ENCODE results near the gene MINK1. TPM values are rescaled to one million over a fixed set of nuclear protein-coding genes. Genes with fewer than 3 reads are reported as not detected.

MINK1 gene
- total RNA-seq, 2 experiments from 2014 or later = 40.6 to 62.5 TPM

GRCh38 chr17:4945944-4946280 is 112.8 kb downstream of the MINK1 start:
- TF ChIP-seq CTCF (conservative IDR thresholded peaks at IDR 0.05; ENCODE audit: low read length) (no peak), EZH2phosphoT487 (IDR thresholded peaks at IDR 0.05; ENCODE audit: borderline replicate concordance, low read depth, low read length) (no peak)
- Histone ChIP-seq H3K79me2 (ENCODE audit: insufficient read depth, low read depth, low read length) (peaks cover 69% of the 10 kb centered on the region), H3K27ac (ENCODE audit: low read depth, low read length, poor library complexity, severe bottlenecking) (peak overlapping the region; percentile 99), H4K20me1 (ENCODE audit: insufficient read depth, low read length) (peaks cover 19% of the 10 kb centered on the region), H3K9me3 (ENCODE audit: low read length) (no peaks in the 10 kb centered on the region), H2AFZ (ENCODE audit: low read length) (no peak overlapping the region), H3K4me3 (ENCODE audit: low read depth, low read length, poor library complexity, severe bottlenecking) (peak overlapping the region; percentile 100), H3K4me1 (ENCODE audit: insufficient read depth, low read length, poor library complexity, severe bottlenecking) (peaks cover 66% of the 10 kb centered on the region), H3K9me2 (ENCODE audit: insufficient read depth, low read length) (no peaks in the 10 kb centered on the region), H3K36me3 (ENCODE audit: insufficient read depth, low read length) (peaks cover 73% of the 10 kb centered on the region), H3K4me2 (ENCODE audit: low read length) (peak overlapping the region; percentile 97)
- BruUV-seq (replicated peaks) = no TSS peak
- ChIA-PET CTCF (ENCODE audit: unreplicated experiment) (no interaction called here), POLR2A (interaction anchor here (1.5 kb wide), 1 partner anchor 41 kb away, joined by 3 read pairs; no protein-coding TSS in a partner anchor)
- no peak for DNase-seq (ENCODE audit: low spot score)
- intact Hi-C loops (cut with micrococcal nuclease; ENCODE audit: unreplicated experiment) = loop anchor here (10.0 kb wide), 1 partner anchor 249 kb away; the partner anchor contains the start of gene ZNF594

GRCh38 chr17:4946312-4946976 is 113.3 kb downstream of the MINK1 start:
- POLR2A ChIA-PET = interaction anchor here (0.7 to 1.5 kb wide), 3 partner anchors 21 to 157 kb away, joined by 3 to 4 read pairs (median 3); partner anchors contain the start of gene SPAG7
- CTCF ChIA-PET (ENCODE audit: unreplicated experiment) = no interaction called here
- BruUV-seq (replicated peaks) = TSS peak; percentile 90
- Histone ChIP-seq H3K27ac (ENCODE audit: low read depth, low read length, poor library complexity, severe bottlenecking) (peak overlapping the region; percentile 99), H3K36me3 (ENCODE audit: insufficient read depth, low read length) (peaks cover 68% of the 10 kb centered on the region), H3K79me2 (ENCODE audit: insufficient read depth, low read depth, low read length) (peaks cover 64% of the 10 kb centered on the region), H3K9me2 (ENCODE audit: insufficient read depth, low read length) (no peaks in the 10 kb centered on the region), H3K4me2 (ENCODE audit: low read length) (peak overlapping the region; percentile 97), H4K20me1 (ENCODE audit: insufficient read depth, low read length) (peaks cover 19% of the 10 kb centered on the region), H3K4me3 (ENCODE audit: low read depth, low read length, poor library complexity, severe bottlenecking) (peak overlapping the region; percentile 100), H2AFZ (ENCODE audit: low read length) (no peak overlapping the region), H3K9me3 (ENCODE audit: low read length) (no peaks in the 10 kb centered on the region), H3K4me1 (ENCODE audit: insufficient read depth, low read length, poor library complexity, severe bottlenecking) (peaks cover 68% of the 10 kb centered on the region)
- peak; percentile 23 for DNase-seq (ENCODE audit: low spot score)
- TF ChIP-seq CTCF (conservative IDR thresholded peaks at IDR 0.05; ENCODE audit: low read length) = no peak
- no peak for TF ChIP-seq EZH2phosphoT487 (IDR thresholded peaks at IDR 0.05; ENCODE audit: borderline replicate concordance, low read depth, low read length)
- intact Hi-C loops (cut with micrococcal nuclease; ENCODE audit: unreplicated experiment) = loop anchor here (10.0 kb wide), 1 partner anchor 248 kb away; the partner anchor contains the start of gene ZNF594

GRCh38 chr17:4947010-4947410 is 113.9 kb downstream of the MINK1 start:
- peaks cover 62% of the 10 kb centered on the region for H3K36me3 ChIP-seq (ENCODE audit: insufficient read depth, low read length)
- ChIA-PET CTCF (ENCODE audit: unreplicated experiment) (no interaction called here), POLR2A (interaction anchor here (0.7 to 1.5 kb wide), 3 partner anchors 20 to 157 kb away, joined by 3 to 4 read pairs (median 3); partner anchors contain the start of gene SPAG7)
- DNase-seq (ENCODE audit: low spot score) = no peak
- H3K9me3 ChIP-seq (ENCODE audit: low read length) = no peaks in the 10 kb centered on the region
- peak overlapping the region; percentile 100 for H3K4me3 ChIP-seq (ENCODE audit: low read depth, low read length, poor library complexity, severe bottlenecking)
- peak overlapping the region; percentile 99 for H3K27ac ChIP-seq (ENCODE audit: low read depth, low read length, poor library complexity, severe bottlenecking)
- H4K20me1 ChIP-seq (ENCODE audit: insufficient read depth, low read length) = peaks cover 19% of the 10 kb centered on the region
- H3K79me2 ChIP-seq (ENCODE audit: insufficient read depth, low read depth, low read length) = peaks cover 58% of the 10 kb centered on the region
- no TSS peak for BruUV-seq (replicated peaks)
- no peak overlapping the region for H2AFZ ChIP-seq (ENCODE audit: low read length)
- H3K9me2 ChIP-seq (ENCODE audit: insufficient read depth, low read length) = no peaks in the 10 kb centered on the region
- peak overlapping the region; percentile 97 for H3K4me2 ChIP-seq (ENCODE audit: low read length)
- H3K4me1 ChIP-seq (ENCODE audit: insufficient read depth, low read length, poor library complexity, severe bottlenecking) = peaks cover 68% of the 10 kb centered on the region
- no peak for TF ChIP-seq CTCF (conservative IDR thresholded peaks at IDR 0.05; ENCODE audit: low read length)
- TF ChIP-seq EZH2phosphoT487 (IDR thresholded peaks at IDR 0.05; ENCODE audit: borderline replicate concordance, low read depth, low read length) = no peak
- intact Hi-C loops (cut with micrococcal nuclease; ENCODE audit: unreplicated experiment) = loop anchor here (10.0 kb wide), 1 partner anchor 248 kb away; the partner anchor contains the start of gene ZNF594
